Neuronal stem cell (in vitro differentiated cells): Measurements from ENCODE around the gene LYPD4.

Experiments
- DNase-seq: peaks from one replicate; pipeline ENCODE4 v3.0.0-alpha.2; 2013; ENCODE audit warnings: low spot score
- H2AFZ ChIP-seq: one replicate; pipeline ENCODE4 v1.6.1; 2013; ENCODE audit warnings: mild to moderate bottlenecking, low read length, inconsistent platforms
- H2AK5ac ChIP-seq: 2 replicates; pipeline ENCODE4 v1.6.1; 2013; ENCODE audit warnings: low read depth, mild to moderate bottlenecking, inconsistent platforms, low read length, moderate library complexity, mixed read lengths
- H2BK120ac ChIP-seq: 2 replicates; pipeline ENCODE4 v1.6.1; 2013; ENCODE audit warnings: low read depth, mild to moderate bottlenecking, inconsistent platforms, low read length, moderate library complexity, mixed read lengths
- H2BK12ac ChIP-seq: one replicate; pipeline ENCODE4 v1.6.1; 2013; ENCODE audit warnings: low read length, inconsistent platforms
- H2BK15ac ChIP-seq: 2 replicates; pipeline ENCODE4 v1.6.1; 2013; ENCODE audit warnings: mild to moderate bottlenecking, low read length, inconsistent platforms, mixed read lengths
- H2BK5ac ChIP-seq: one replicate; pipeline ENCODE4 v1.6.1; 2013; ENCODE audit warnings: inconsistent platforms, mild to moderate bottlenecking, low read length, moderate library complexity
- H3K14ac ChIP-seq: one replicate; pipeline ENCODE4 v1.6.1; 2013; ENCODE audit warnings: low read length, inconsistent platforms
- H3K18ac ChIP-seq: 2 replicates; pipeline ENCODE4 v1.6.1; 2013; ENCODE audit warnings: low read length, inconsistent platforms
- H3K23ac ChIP-seq: 2 replicates; pipeline ENCODE4 v1.6.1; 2013; ENCODE audit warnings: low read depth, mild to moderate bottlenecking, mixed read lengths, low read length, inconsistent platforms; ENCODE audit not compliant: poor library complexity
- H3K27ac ChIP-seq: replicated peaks from 3 replicates; pipeline ENCODE4 v1.5.1; 2013; ENCODE audit warnings: low read length, inconsistent platforms
- H3K27me3 ChIP-seq, 3 experiments: 2 replicates each; pipeline ENCODE4 v1.6.1; 2013; ENCODE audit warnings: low read length in 3 of 3, mild to moderate bottlenecking in 2 of 3, inconsistent platforms in 1 of 3, low read depth in 1 of 3, mixed read lengths in 1 of 3, moderate library complexity in 1 of 3; ENCODE audit not compliant: control insufficient read depth in 3 of 3, insufficient read depth in 3 of 3
- H3K36me3 ChIP-seq, 2 donors: replicated peaks in 1 of 2; 2 replicates each; pipeline ENCODE4 v1.6.1; 2013; ENCODE audit warnings: low read length in 2 of 2; ENCODE audit not compliant: control insufficient read depth in 2 of 2, insufficient read depth in 2 of 2
- H3K4ac ChIP-seq: 2 replicates; pipeline ENCODE4 v1.6.1; 2013; ENCODE audit warnings: inconsistent platforms, mild to moderate bottlenecking, low read length, moderate library complexity
- H3K4me1 ChIP-seq, 2 donors: 1 replicate in 1 of 2; 2 replicates in 1 of 2; pipeline ENCODE4 v1.6.1; 2013; ENCODE audit warnings: low read length in 2 of 2, low read depth in 1 of 2; ENCODE audit not compliant: control insufficient read depth in 2 of 2, insufficient read depth in 1 of 2
- H3K4me2 ChIP-seq: one replicate; pipeline ENCODE4 v1.6.1; 2013; ENCODE audit warnings: mild to moderate bottlenecking, low read length, inconsistent platforms; ENCODE audit not compliant: insufficient read depth, poor library complexity, severe bottlenecking
- H3K4me3 ChIP-seq, 2 donors: 2 replicates each; pipeline ENCODE4 v1.5.1; 2013; ENCODE audit warnings: low read length in 2 of 2, mild to moderate bottlenecking in 2 of 2, inconsistent platforms in 1 of 2, moderate library complexity in 1 of 2
- H3K79me1 ChIP-seq: one replicate; pipeline ENCODE4 v1.6.1; 2013; ENCODE audit warnings: low read depth, mild to moderate bottlenecking, inconsistent platforms, low read length, moderate library complexity
- H3K9ac ChIP-seq: one replicate; pipeline ENCODE4 v1.6.1; 2013; ENCODE audit warnings: mild to moderate bottlenecking, low read depth, low read length, inconsistent platforms; ENCODE audit not compliant: poor library complexity
- H3K9me3 ChIP-seq, 2 donors: replicated peaks in 1 of 2; 2 replicates each; pipeline versions ENCODE3 to v1.6.1; 2013; ENCODE audit warnings: low read length in 2 of 2, mild to moderate bottlenecking in 2 of 2, inconsistent platforms in 1 of 2, low read depth in 1 of 2, mixed read lengths in 1 of 2, moderate library complexity in 1 of 2; ENCODE audit not compliant: control insufficient read depth in 2 of 2, insufficient read depth in 1 of 2
- H4K8ac ChIP-seq: one replicate; pipeline ENCODE4 v1.6.1; 2013; ENCODE audit warnings: low read depth, mild to moderate bottlenecking, inconsistent platforms, low read length, moderate library complexity
- H4K91ac ChIP-seq: one replicate; pipeline ENCODE4 v1.6.1; 2013; ENCODE audit warnings: low read length, low read depth, mild to moderate bottlenecking, inconsistent platforms; ENCODE audit not compliant: poor library complexity
- WGBS, 2 donors: extraction: QIAGEN DNeasy Blood & Tissue Kit; methylation state at CpG; one replicate each; pipeline ENCODE4 v1.1.7; 2013; ENCODE audit warnings: missing lambda C conversion rate in 2 of 2, mixed read lengths in 1 of 2; ENCODE audit not compliant: insufficient read length in 2 of 2, insufficient replicate concordance in 1 of 2; ENCODE audit errors: extremely low coverage in 2 of 2; 5-methylcytosine and 5-hydroxymethylcytosine counted together

LYPD4 gene

DNA sequence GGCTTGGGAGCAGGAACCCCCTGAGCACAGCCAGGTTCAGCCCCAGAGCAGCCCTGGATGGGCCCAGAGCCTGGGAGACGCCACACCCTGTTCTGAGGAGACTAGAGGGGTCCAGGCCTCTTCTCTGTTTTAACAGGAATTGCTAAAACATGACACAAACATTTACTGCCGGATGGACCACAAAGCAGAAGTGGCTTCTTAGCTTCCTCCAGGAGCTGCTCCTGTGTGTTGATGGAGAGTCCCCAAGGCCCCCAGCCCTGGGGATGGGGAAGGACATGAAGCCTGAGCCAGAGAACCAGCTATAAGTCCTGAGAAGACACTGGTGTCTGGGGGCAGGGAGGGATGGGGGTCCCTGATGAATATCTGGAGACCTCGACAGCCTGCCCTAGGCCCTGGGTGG, 33.4 kb downstream of the LYPD4 start:
- no peak overlapping the region for H4K91ac ChIP-seq
- no peak overlapping the region for H2BK15ac ChIP-seq
- H2AFZ ChIP-seq, result no peak overlapping the region
- H3K4me2 ChIP-seq, result no peak overlapping the region
- peaks cover 2% of the 10 kb centered on the region for H3K79me1 ChIP-seq
- H2BK5ac ChIP-seq, result no peak overlapping the region
- H3K4me1 ChIP-seq, result no peaks in the 10 kb centered on the region
- H3K4ac ChIP-seq, result no peak overlapping the region
- H4K8ac ChIP-seq, result no peak overlapping the region
- H3K27ac ChIP-seq, result no peak overlapping the region
- no peaks in the 10 kb centered on the region for H3K36me3 ChIP-seq
- no peak overlapping the region for H2BK120ac ChIP-seq
- no CpG with 5 or more reads among the region's 3 CpGs for WGBS, 2 donors
- H2AK5ac ChIP-seq, result no peak overlapping the region
- no peak overlapping the region for H3K18ac ChIP-seq
- H3K14ac ChIP-seq, result no peak overlapping the region
- H3K4me3 ChIP-seq, result no peak overlapping the region
- DNase-seq, result no peak
- peaks cover 0 to 10% (median 1%) of the 10 kb centered on the region in 3 experiments for H3K27me3 ChIP-seq
- no peaks in the 10 kb centered on the region for H3K9me3 ChIP-seq
- no peak overlapping the region for H2BK12ac ChIP-seq
- H3K9ac ChIP-seq, result no peak overlapping the region
- no peak overlapping the region for H3K23ac ChIP-seq

DNA sequence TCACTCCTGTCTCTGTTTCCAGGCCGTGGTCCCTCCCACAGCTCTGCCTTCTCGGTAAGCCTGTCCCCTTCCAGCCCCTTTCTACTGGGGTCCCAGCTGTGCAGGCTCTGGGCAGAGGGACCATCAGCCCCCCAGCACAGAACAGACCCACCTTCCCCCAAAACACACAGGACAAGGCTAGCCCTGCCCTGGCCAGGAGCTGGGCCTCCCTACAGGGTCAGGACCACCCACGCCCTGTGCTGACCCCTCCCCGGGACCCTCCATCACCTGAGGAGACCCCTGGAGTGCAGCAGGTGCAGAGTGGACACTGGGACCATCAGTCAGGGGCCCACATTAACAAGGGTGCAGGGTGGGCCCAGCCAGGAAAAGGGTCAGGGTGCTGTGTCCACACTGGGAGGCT, 34.2 kb downstream of the LYPD4 start:
- H3K18ac ChIP-seq, result peak overlapping the region; percentile 35

DNA sequence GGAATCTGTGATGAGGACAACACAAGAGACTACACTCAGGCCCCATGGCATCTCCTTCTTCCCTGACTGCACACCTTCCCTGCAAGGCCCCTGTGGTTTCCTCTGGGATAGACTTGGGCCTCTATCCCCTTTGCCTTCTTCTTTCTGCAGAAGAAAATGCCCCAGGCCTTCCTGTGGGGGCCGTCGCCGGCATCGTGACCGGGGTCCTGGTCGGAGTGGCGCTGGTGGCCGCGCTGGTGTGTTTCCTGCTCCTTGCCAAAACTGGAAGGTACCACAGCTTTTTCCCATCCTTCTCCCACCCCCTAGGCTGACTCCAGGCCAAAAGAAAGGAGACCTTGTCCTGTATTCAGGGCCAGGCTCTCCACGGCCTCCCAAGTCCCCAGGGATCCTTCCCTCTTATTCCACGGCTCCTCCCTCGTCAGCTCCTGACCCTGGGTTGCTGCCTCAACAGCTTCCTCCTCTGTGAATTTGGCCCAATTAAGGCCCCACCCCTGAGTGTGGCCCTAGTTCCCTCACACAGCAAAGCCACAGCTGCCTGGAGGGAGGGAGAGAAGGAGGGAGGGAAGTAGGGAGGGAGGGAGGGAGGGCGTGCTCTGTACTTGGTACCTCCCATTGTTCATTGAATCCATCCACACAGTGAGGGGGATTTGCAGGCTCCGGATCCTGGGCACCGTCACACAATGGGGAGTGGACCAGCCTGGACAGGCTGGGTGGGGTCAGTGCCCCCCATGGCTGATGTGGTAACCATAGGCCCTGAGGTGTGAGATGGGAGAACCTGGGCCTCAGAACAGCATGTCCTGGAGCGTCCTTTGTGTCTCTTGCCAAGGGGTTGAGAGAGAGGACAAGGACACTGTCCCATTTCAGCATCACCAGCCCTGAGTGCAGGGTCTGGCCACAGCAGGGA, 35.6 kb downstream of the LYPD4 start:
- H4K8ac ChIP-seq, result no peak overlapping the region
- no peak overlapping the region for H3K4me2 ChIP-seq
- no peak overlapping the region for H3K4me3 ChIP-seq
- H3K14ac ChIP-seq, result no peak overlapping the region
- peaks cover 2% of the 10 kb centered on the region for H3K79me1 ChIP-seq
- H2AFZ ChIP-seq, result no peak overlapping the region
- DNase-seq, result no peak
- H3K27ac ChIP-seq, result no peak overlapping the region
- H3K9me3 ChIP-seq, result no peaks in the 10 kb centered on the region
- no peak overlapping the region for H2BK12ac ChIP-seq
- H3K4ac ChIP-seq, result no peak overlapping the region
- peaks cover 0 to 11% (median 1%) of the 10 kb centered on the region in 3 experiments for H3K27me3 ChIP-seq
- H3K23ac ChIP-seq, result no peak overlapping the region
- H2AK5ac ChIP-seq, result no peak overlapping the region
- no CpG with 5 or more reads among the region's 16 CpGs for WGBS, 2 donors
- H3K36me3 ChIP-seq, result no peaks in the 10 kb centered on the region
- H4K91ac ChIP-seq, result no peak overlapping the region
- no peak overlapping the region for H2BK15ac ChIP-seq
- no peaks in the 10 kb centered on the region for H3K4me1 ChIP-seq
- H3K9ac ChIP-seq, result no peak overlapping the region
- H2BK5ac ChIP-seq, result no peak overlapping the region
- H2BK120ac ChIP-seq, result no peak overlapping the region
- peak overlapping the region; percentile 48 for H3K18ac ChIP-seq

More for the DNA sequence above, 34.2 kb downstream of the LYPD4 start:
- H2AFZ ChIP-seq, result no peak overlapping the region
- no peak overlapping the region for H2BK120ac ChIP-seq
- H3K79me1 ChIP-seq, result peaks cover 2% of the 10 kb centered on the region
- H3K9me3 ChIP-seq, result no peaks in the 10 kb centered on the region
- no peak overlapping the region for H4K8ac ChIP-seq
- H3K4me3 ChIP-seq, result no peak overlapping the region
- no peak overlapping the region for H3K27ac ChIP-seq
- no peak overlapping the region for H3K9ac ChIP-seq
- H2BK12ac ChIP-seq, result no peak overlapping the region
- H3K4ac ChIP-seq, result no peak overlapping the region
- H3K36me3 ChIP-seq, result no peaks in the 10 kb centered on the region
- H3K27me3 ChIP-seq, result peaks cover 0 to 12% (median 1%) of the 10 kb centered on the region in 3 experiments
- no peak overlapping the region for H3K4me2 ChIP-seq
- WGBS, 2 donors, result no CpG with 5 or more reads among the region's 4 CpGs
- no peak overlapping the region for H2AK5ac ChIP-seq
- H2BK5ac ChIP-seq, result no peak overlapping the region
- H3K4me1 ChIP-seq, result no peaks in the 10 kb centered on the region
- DNase-seq, result no peak
- no peak overlapping the region for H4K91ac ChIP-seq
- H2BK15ac ChIP-seq, result no peak overlapping the region
- no peak overlapping the region for H3K23ac ChIP-seq
- no peak overlapping the region for H3K14ac ChIP-seq

DNA sequence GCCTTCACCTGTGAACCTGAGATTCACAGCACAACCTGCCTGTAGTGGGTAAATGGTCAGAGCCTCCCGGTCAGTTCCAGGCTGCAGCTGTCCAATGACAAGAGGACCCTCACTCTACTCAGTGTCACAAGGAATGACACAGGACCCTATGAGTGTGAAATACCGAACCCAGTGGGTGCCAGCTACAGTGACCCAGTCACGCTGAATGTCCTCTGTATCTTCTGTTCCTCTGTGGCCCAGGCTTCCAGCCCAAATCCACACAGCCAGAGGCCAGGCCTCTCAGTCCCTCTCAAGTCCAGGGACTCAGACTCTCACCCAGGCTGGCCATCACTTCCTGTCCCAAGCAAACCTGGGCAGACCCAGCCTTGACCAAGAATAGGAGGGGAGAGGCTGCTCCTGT, 37.3 kb downstream of the LYPD4 start:
- no peak overlapping the region for H3K9ac ChIP-seq
- peaks cover 0 to 3% of the 10 kb centered on the region in 2 donors for H3K4me1 ChIP-seq
- H3K4me2 ChIP-seq, result no peak overlapping the region
- no peaks in the 10 kb centered on the region for H3K9me3 ChIP-seq
- peaks cover 0 to 18% (median 1%) of the 10 kb centered on the region in 3 experiments for H3K27me3 ChIP-seq
- no peak overlapping the region for H3K23ac ChIP-seq
- H2AK5ac ChIP-seq, result no peak overlapping the region
- no peak overlapping the region for H4K91ac ChIP-seq
- H2BK12ac ChIP-seq, result no peak overlapping the region
- H3K27ac ChIP-seq, result no peak overlapping the region
- H3K36me3 ChIP-seq, result no peaks in the 10 kb centered on the region
- no peak overlapping the region for H2BK15ac ChIP-seq
- H2BK5ac ChIP-seq, result no peak overlapping the region
- no peak overlapping the region for H3K14ac ChIP-seq
- peaks cover 2% of the 10 kb centered on the region for H3K79me1 ChIP-seq
- H3K18ac ChIP-seq, result no peak overlapping the region
- H4K8ac ChIP-seq, result no peak overlapping the region
- no CpG with 5 or more reads among the region's 3 CpGs for WGBS, 2 donors
- no peak overlapping the region for H3K4ac ChIP-seq
- no peak overlapping the region for H2BK120ac ChIP-seq
- DNase-seq, result no peak
- H3K4me3 ChIP-seq, result no peak overlapping the region
- H2AFZ ChIP-seq, result no peak overlapping the region
